Measurements from ENCODE around the gene C1orf167. TPM values are rescaled to one million over a fixed set of nuclear protein-coding genes. Genes with fewer than 3 reads are reported as not detected.
A peak's percentile ranks its signal among the peaks of the same experiment; 100 is the strongest.

Gene C1orf167
- total RNA-seq, 1 experiment from 2014 or later, result 0.39 TPM

DNA sequence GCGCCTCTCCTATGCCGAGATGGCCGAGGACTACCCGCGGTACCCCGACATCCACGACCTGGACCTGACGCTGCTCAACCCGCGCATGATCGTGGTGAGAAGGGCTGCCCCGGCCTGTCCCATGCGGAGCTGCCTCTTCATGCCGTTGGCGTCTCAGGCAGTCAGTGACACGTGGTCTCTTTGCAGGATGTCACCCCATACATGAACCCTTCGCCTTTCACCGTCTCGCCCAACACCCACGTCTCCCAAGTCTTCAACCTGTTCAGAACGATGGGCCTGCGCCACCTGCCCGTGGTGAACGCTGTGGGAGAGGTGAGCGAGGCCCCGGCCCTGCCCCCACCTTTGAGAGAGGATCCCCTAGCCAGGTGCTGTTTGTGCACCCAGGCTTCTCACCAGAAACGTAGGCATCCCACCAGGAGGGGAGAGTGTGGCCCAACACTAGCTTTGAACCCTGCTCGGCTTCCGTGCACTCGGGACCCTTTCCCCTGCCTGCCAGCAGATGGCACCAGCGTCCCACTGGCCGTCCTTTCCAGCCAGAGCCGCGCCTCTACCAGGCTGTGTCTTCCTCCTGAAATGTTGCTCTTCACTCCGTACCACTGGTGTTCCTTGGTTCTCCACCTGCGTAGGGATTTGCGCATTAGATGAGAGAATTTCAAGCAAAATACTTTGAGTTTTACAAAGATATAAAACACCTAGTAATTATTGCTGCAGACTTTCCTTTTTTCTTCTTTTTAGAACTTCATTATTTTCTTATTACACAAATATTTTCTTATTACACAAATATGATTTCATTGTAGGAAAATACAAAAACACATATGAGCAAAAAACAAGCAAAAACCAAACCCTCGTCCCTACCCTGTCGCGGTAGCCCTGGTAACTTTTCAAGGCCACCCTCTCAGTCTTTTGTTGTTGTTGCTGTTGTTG is 76.6 kb downstream of the C1orf167 start:
- no peak overlapping the region for H3K23ac ChIP-seq (ENCODE audit: insufficient read length, low read depth, low read length)
- Mint-ChIP-seq H3K4me1 (no peaks in the 10 kb centered on the region), H3K4me3 (no peak overlapping the region), H3K27me3 (ENCODE audit: low read depth) (no peaks in the 10 kb centered on the region), H3K36me3 (ENCODE audit: insufficient read depth in 1 of 3, low read depth in 3 of 3) (peaks cover 30 to 93% (median 81%) of the 10 kb centered on the region in 3 experiments; a peak in 6 of 7 replicates), H3K9me3 (no peaks in the 10 kb centered on the region), H3K27ac (peak overlapping the region in 2 of 3 experiments; percentile 58 to 60; a peak in 2 of 7 replicates)
- H3K18ac ChIP-seq (ENCODE audit: insufficient read length, low read depth, low read length), result no peak overlapping the region
- no peak overlapping the region for H2BK5ac ChIP-seq (ENCODE audit: insufficient read length, low read length)
- no peak overlapping the region for H4K8ac ChIP-seq (replicated peaks; ENCODE audit: insufficient read length, low read depth, low read length)
- H2AFZ ChIP-seq (ENCODE audit: low read length), result no peak overlapping the region
- H3K23me2 ChIP-seq (ENCODE audit: insufficient read length, low read depth, low read length, poor library complexity, severe bottlenecking), result no peaks in the 10 kb centered on the region
- no peaks in the 10 kb centered on the region for H4K20me1 ChIP-seq (ENCODE audit: control insufficient read depth, insufficient read depth, insufficient read length)
- H4K5ac ChIP-seq (ENCODE audit: insufficient read length, low read depth, low read length), result no peak overlapping the region
- no peaks in the 10 kb centered on the region for H3K9me3 ChIP-seq (ENCODE audit: control insufficient read depth, low read depth, low read length)
- no peak overlapping the region for H2BK120ac ChIP-seq (ENCODE audit: low read depth, low read length, poor library complexity, severe bottlenecking)
- H3T11ph ChIP-seq (ENCODE audit: low read length), result no peak overlapping the region
- no peak overlapping the region for H2BK20ac ChIP-seq (ENCODE audit: low read depth, low read length, poor library complexity, severe bottlenecking)
- peak; percentile 83 for DNase-seq
- H3K56ac ChIP-seq (ENCODE audit: insufficient read length, low read depth, low read length), result no peak overlapping the region
- TF ChIP-seq, protein P1, sequence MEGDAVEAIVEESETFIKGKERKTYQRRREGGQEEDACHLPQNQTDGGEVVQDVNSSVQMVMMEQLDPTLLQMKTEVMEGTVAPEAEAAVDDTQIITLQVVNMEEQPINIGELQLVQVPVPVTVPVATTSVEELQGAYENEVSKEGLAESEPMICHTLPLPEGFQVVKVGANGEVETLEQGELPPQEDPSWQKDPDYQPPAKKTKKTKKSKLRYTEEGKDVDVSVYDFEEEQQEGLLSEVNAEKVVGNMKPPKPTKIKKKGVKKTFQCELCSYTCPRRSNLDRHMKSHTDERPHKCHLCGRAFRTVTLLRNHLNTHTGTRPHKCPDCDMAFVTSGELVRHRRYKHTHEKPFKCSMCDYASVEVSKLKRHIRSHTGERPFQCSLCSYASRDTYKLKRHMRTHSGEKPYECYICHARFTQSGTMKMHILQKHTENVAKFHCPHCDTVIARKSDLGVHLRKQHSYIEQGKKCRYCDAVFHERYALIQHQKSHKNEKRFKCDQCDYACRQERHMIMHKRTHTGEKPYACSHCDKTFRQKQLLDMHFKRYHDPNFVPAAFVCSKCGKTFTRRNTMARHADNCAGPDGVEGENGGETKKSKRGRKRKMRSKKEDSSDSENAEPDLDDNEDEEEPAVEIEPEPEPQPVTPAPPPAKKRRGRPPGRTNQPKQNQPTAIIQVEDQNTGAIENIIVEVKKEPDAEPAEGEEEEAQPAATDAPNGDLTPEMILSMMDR (conservative IDR thresholded peaks at IDR 0.05), result peak; percentile 99
- H3K27ac ChIP-seq (ENCODE audit: insufficient read length, low read depth, low read length), result no peak overlapping the region
- no peak overlapping the region for H4K91ac ChIP-seq (ENCODE audit: insufficient read length, low read depth, low read length)
- no peak overlapping the region for H2AK5ac ChIP-seq (ENCODE audit: insufficient read length, low read length)
- no peak overlapping the region for H3K4ac ChIP-seq (ENCODE audit: low read depth, low read length)
- no peaks in the 10 kb centered on the region for H3K79me2 ChIP-seq (ENCODE audit: insufficient read depth, low read length)
- H3K4me1 ChIP-seq (ENCODE audit: insufficient read depth, low read length), result no peaks in the 10 kb centered on the region
- no peak overlapping the region for H3K4me2 ChIP-seq (ENCODE audit: insufficient read depth, insufficient read length, low read length)
- no peak overlapping the region for H3K14ac ChIP-seq (ENCODE audit: insufficient read depth, low read length)
- H3K79me1 ChIP-seq (ENCODE audit: insufficient read depth, low read depth, low read length, poor library complexity, severe bottlenecking), result no peaks in the 10 kb centered on the region
- WGBS (ENCODE audit: extremely low coverage, insufficient read length, low lambda C conversion rate), result no CpG with 5 or more reads among the region's 40 CpGs
- no peak overlapping the region for H2BK12ac ChIP-seq (ENCODE audit: insufficient read length, low read depth, low read length)
- H2BK15ac ChIP-seq (ENCODE audit: low read depth, low read length), result no peak overlapping the region
- H3K9ac ChIP-seq (ENCODE audit: extremely low read depth, insufficient read length, low read length), result no peak overlapping the region
- H3K27me3 ChIP-seq (ENCODE audit: insufficient read depth, low read length), result no peaks in the 10 kb centered on the region

Other genes starting within 250 kb of the C1orf167 start
- 28.9 and 30.6 TPM in 2 replicates for gene FBXO2, start 107.8 kb upstream of the C1orf167 start, total RNA-seq (2021)
- 21.4 and 24.5 TPM in 2 replicates for gene FBXO44, start 107.3 kb upstream of the C1orf167 start, total RNA-seq (2021)
- gene FBXO6, start 98.0 kb upstream of the C1orf167 start, total RNA-seq (2021), result 0.94 and 1.1 TPM in 2 replicates
- gene MAD2L2, start 81.0 kb upstream of the C1orf167 start, total RNA-seq (2021), result 283 and 289 TPM in 2 replicates
- gene DRAXIN, start 70.5 kb upstream of the C1orf167 start, total RNA-seq (2021), result 20.1 and 20.5 TPM in 2 replicates
- gene AGTRAP, start 26.1 kb upstream of the C1orf167 start, total RNA-seq (2021), result 58.8 and 60.9 TPM in 2 replicates
- gene MTHFR, start 43.8 kb downstream of the C1orf167 start, total RNA-seq (2021), result 18.2 and 18.4 TPM in 2 replicates
- gene CLCN6, start 44.0 kb downstream of the C1orf167 start, total RNA-seq (2021), result 20.5 and 20.7 TPM in 2 replicates
- gene NPPA, start 85.6 kb downstream of the C1orf167 start, total RNA-seq (2021), result not detected in 2 replicates
- gene NPPB, start 96.8 kb downstream of the C1orf167 start, total RNA-seq (2021), result 0.35 TPM in 1 of 2 replicates, not detected in the other
- 45.7 and 46.8 TPM in 2 replicates for gene KIAA2013, start 164.2 kb downstream of the C1orf167 start, total RNA-seq (2021)
- gene PLOD1, start 172.5 kb downstream of the C1orf167 start, total RNA-seq (2021), result 57.0 TPM in 2 replicates
- gene MFN2, start 218.3 kb downstream of the C1orf167 start, total RNA-seq (2021), result 61.4 and 63.3 TPM in 2 replicates